NCI-H446 (cell line): ENCODE data around the gene MYD88.

Source experiments
- DNase-seq, 2 experiments: peaks; one replicate each; lab custom pipeline; 2025; lab: John Stamatoyannopoulos, UW

MYD88 gene

DNA sequence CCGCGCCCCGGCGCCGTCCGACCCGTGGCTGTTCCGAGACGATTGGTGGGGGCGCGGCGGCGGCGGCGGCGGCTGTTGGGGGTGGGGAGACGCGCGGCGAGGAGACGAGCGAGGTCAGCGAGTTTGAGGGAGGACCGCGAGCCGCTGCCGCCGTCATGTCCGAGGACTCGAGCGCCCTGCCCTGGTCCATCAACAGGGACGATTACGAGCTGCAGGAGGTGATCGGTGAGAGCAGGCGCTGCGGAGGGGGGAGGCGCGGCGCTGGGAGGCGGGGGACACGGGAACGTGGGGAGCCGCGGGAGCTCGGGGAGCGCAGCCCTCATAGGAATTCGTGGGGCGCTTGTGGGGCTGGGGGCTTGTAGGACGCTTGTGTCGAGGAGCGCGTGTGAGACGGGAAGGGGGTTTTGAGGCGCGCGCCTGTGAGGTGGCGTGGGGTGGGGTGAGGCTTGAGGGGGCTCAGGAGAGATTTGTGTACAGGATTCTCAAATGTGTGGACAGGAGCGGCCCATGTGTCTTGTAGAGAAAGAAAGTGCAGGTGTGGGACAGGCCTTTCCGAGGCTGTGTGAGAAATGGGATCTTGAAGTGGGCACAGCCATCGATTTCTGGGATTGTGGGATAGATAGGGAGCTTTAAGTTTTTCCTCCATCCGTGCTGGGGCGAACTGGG is 27.4 kb downstream of the MYD88 start:
- peak in 1 of 2 experiments; percentile 34 for DNase-seq

DNA sequence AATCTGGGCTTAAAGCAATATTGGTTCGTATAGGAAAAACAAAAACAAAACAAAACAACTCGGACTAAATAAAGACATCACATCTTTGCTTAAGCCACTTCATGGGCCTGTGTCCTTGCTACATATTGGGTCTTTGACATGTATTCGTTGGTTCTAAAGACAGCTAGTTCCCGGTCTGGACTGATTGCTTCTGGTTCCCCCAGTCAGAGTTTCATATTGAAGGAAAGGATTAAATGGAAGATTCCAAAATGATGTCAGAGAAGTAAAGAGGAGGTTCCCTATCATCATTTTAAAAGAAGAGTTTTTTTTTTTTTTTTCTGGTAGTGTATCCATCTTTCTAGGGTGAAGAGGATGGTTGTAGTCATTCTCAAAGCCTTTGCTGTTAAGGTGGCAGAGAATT is 29.1 kb downstream of the MYD88 start:
- DNase-seq, result no peak

DNA sequence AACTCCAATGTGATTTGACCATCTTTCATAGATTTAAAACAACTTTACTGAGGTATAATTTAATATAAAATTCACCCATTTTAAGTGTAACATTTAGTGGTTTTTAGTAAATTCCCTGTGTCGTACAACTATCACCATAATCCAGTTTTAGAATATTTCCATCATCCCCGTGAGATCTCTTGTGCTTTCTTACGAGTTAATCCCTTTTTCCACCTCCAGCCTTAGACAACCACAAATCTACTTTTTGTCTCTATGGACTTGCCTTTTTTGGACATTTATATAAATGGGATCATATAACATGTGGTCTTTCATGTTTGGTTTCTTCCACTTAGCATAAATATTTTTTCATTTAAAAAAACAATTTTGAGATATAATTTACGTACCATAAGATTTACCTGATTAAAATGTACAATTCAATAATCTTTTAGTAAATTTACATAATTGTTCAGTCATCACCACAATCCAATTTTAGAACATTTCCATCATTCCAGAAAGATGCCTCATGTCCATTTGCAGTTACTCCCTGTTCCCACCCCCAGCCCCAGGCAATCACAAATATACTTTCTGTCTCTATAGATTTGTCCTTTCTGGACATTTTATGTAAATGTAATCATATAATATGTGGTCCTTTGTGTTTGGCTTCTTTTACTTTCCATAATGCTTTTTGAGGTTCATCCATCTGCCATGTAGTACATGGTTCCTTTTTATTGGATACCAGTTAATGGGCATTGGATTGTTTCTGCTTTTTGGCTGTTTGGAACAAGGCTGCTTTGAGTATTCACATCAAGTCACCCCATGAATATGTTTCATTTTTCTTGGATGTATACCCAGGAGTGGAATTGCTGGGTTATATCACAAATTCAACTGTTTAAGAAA is 29.9 kb downstream of the MYD88 start:
- no peak for DNase-seq

- DNase-seq, result no peak
Measured at GRCh38 chr3:38169027-38169317, 30.5 kb downstream of the MYD88 start.

DNA sequence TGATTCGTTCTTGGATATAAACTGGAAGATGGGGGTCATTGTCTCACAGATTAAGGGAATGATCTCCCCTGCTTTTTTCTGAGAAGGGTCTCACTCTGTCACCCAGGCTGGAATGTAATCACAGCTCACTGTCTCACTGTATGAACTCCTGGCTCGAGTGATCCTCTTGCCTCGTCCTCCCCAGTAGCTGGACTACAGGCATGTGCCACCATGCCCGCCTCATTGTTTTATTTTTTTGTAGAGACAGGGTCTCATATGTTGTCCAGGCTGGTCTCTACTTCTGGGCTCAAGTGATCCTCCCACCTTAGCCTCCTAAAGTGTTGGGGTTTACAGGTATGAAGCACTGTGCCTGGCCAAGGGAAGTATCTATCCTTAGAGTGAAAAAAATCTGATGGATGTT is 32.3 kb downstream of the MYD88 start:
- DNase-seq, result no peak

GRCh38 chr3:38171622-38172021 is 33.2 kb downstream of the MYD88 start:
- no peak for DNase-seq

DNA sequence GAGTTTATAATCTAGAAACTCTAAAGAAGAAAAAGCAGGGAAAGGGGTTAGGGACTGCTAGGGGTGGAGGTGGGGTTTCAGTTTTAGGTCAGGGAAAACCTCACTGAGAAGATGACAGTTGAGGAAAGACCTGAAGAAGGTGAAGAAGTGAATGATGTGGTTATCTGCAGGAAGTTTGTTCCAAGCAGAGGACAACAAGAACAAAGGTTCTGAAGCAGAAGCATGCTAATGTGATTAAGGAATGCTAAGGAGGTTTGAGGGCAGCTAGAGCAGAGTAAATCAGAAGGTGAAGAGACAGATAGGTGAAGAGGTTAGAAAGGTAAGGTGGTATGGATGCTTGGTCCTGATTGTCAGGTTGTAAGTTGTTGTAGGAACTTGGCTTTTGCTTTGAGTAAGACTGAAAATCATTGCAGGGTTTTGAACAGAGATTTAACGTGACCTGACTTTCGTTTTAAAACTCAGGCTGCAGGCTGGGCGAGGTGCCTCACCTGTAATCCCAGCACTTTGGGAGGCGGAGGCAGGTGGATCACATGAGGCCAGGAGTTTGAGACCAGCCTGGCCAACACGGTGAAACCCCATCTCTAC is 35.5 kb downstream of the MYD88 start:
- no peak for DNase-seq

DNA sequence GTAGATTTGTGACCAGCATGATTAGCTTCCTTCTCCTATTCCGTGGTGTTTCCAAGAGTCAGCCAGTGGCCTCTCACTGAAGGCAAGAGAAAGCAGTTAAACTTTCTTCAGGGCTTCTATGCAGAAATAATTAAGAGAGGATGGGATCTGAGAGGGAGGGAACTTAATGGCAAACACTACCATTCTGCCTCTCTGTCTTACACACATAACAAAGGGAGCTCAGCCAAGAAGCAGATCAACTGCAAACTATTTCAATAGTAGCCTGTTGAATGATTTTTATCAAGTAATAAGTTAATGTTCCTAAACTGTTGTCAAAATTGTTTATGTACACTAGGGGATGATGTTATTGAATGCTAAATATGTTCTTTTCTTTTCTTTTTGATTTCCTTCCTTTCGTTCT is 38.7 kb downstream of the MYD88 start:
- DNase-seq, result no peak

DNA sequence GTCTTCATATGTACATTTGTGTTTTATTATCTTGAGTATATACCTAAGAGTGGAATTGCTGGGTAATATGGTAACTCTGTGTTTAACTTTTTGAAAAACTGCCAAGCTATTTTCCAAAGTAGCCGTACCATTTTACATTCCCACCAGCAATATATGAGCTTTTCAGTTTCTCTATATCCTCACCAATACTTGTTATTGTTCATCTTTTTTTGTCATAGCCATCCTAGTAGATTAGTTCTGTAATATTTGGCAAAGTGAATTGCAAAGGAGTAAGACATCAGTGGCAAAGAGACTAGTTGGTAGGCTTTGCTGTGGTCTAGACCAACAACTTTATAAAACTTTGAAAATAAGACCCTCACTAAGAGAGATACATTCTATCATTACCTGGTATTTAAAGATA is 48.3 kb downstream of the MYD88 start:
- no peak for DNase-seq

GRCh38 chr3:38190481-38190881 is 52.0 kb downstream of the MYD88 start:
- no peak for DNase-seq
